GM23248 (cell line): Measurements from ENCODE around the gene POLG.

Experiments used
- EZH2 ChIP-seq: fragments of 200-600 bp; sonication (generic); IDR thresholded peaks from 2 replicates; pipeline ENCODE4 v1.6.1; 2018; ENCODE audit warnings: antibody characterized with exemption, mild to moderate bottlenecking; ENCODE audit not compliant: insufficient read depth, poor library complexity, severe bottlenecking
- EZH2phosphoT487 ChIP-seq: fragments of 200-600 bp; sonication (generic); IDR thresholded peaks from 2 replicates; pipeline ENCODE4 v1.6.1; 2018; ENCODE audit warnings: antibody characterized with exemption, moderate library complexity, mild to moderate bottlenecking, low read depth; ENCODE audit not compliant: insufficient read depth

DNA sequence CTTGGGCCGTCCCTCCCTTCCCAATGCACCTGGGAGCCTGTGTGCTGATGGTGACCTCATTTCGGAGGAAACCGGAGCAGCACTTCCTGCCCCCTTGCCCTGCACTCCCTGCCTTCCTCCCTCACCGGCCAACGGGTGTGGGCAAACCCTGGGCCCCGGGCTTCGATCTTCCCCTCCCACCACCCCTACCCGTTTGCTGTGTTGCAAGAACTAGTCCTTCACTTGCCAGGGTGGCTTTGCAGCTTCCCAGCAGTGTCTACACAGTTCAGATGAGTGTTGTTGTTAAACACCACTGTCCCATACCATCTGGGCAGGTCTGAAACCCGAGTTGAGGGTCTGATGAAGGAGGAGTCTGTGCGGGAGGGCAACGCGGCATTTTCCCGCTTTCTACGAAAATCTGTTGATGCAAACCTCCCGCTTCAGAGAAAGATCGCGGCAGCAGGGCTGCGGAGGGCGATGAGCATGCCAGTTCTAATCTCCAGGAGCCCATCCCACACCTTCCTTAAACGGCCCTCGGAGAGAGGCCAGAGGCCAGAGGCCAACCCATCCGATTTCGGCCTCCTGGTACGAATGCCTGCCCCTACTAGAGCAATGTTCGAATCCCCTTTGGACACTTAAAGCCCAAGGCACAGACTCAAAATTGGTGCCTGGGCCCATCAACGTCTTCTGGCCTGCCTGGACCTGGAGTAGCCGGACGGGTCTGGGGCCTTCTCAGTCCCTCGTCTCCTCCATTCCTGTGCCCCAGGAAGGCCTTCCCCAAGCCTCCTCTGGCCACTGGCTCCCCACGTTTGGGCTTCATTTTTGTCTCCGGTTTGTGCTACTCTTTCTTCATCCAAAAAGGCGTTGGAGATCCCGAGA, 35.7 kb upstream of the POLG start:
- TF ChIP-seq EZH2, result no peak
- TF ChIP-seq EZH2phosphoT487, result no peak; the same call in 1 of the 2 replicates
